ENCODE results near the gene OGDHL.
"Not testable (repeated sequence)": the region's sequence is repeated elsewhere in the genome, so short reads cannot be mapped to it uniquely, and the experiment has no call there.

Gene OGDHL

GRCh38 chr10:49761789-49762565 is at the start of gene OGDHL:
TSS of gene OGDHL (minus strand) at chr10:49762323. CDS start at chr10:49758592, 3,731 bp downstream.
- no peak for DNase-seq

GRCh38 chr10:49803988-49804387 is 41.9 kb upstream of the OGDHL start:
- DNase-seq, result no peak

- DNase-seq, result no peak
Observed at GRCh38 chr10:49798275-49798674, 36.2 kb upstream of the OGDHL start.

DNA sequence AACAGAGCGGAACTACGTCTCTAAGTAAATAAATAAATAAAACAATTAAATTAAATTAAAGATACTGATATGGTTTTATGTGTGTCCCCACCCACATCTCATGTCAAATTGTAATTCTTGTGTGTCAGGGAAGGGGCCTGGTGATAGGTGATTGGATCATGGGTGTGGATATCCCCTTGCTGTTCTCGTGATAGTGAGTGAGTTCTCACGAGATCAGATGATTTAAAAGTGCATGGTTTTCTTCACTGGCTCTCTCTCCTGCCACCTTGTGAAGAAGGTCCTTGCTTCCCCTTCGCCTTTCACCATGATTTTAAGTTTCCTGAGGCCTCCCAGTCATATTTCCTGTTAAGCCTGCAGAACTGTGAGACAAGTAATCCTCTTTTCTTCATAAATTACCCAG is 29.0 kb upstream of the OGDHL start:
- no peak for DNase-seq

GRCh38 chr10:49784681-49785080 is 22.6 kb upstream of the OGDHL start:
- DNase-seq, result no peak

DNA sequence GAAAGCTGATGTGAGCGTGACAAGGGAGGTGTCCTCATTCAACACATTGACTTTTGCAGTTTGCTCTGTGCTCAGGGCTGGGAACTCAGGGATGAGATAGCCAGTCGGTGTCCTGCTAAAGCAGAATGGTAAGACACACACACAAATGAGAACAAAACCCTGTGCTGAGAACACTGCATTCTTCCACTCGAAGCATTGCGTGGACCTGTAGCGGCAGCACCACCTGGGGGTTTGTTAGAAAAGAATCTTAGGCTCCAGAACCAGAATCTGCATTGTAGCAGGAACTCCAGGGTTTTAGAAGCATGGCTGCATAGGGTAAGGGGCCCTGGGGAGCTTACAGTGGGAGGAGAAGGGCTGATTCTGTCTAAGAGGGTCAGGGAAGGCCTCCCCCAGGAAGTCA is 21.5 kb upstream of the OGDHL start:
- DNase-seq, result no peak

DNA sequence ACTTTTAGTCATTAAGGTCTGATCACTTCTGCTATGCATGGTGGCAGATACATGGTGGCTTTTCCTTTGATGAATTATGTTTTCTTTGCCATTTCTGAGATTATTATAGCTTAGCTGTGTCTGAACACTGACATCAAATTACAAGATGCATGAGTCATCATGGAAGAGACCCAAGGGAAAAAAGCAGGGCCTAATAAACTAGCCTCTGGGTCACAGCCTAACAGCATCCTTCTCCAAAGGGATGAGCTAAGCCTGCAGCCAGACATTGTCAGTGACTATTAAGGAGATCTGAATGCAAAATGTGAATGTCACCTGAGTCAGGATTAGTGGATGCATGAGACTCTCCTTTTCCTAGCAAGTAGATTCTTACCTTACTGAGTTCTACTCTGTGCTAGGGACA is 19.1 kb upstream of the OGDHL start:
- no peak for DNase-seq

DNA sequence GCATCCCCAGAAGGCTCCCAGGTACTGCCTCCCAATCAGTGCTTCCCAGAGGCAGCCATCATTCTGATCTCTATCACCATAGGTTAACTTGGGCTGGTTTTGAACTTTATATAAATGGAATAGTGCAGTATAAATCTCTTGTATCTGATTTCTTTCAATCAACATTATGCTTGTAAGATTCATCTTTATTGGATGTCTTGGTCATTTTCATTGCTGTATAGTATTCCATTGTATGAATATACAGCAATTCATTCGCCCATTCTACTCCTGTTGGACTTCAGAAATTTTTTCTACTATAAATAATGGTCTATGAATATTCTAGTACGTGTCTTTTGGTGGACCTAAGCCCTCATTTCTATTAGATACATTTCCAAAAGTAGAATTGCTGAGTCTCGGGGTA is 16.1 kb upstream of the OGDHL start:
- DNase-seq, result no peak

GRCh38 chr10:49776851-49777250 is 14.7 kb upstream of the OGDHL start:
- no peak for DNase-seq

DNA sequence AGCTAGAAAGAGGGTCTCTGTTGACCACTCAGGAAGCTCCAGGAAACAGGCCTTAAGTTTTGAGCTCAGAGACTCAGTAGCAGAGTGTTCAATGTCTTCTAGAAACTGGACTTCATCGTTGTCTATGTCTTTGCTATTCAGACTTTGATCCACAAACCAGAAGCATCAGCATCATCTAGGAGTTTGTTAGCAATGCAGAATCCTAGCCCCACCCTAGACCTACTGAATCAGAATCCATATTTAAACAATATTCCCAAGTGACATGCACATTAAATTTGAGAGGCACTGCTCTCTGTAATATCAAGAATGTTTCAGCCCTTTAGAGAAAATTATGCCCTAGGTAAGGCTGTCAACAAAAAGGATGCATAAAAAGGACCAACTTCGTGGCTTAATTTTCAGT is 12.9 kb upstream of the OGDHL start:
- no peak for DNase-seq

GRCh38 chr10:49772944-49773343 is 10.8 kb upstream of the OGDHL start:
- DNase-seq, result not testable (repeated sequence)

DNA sequence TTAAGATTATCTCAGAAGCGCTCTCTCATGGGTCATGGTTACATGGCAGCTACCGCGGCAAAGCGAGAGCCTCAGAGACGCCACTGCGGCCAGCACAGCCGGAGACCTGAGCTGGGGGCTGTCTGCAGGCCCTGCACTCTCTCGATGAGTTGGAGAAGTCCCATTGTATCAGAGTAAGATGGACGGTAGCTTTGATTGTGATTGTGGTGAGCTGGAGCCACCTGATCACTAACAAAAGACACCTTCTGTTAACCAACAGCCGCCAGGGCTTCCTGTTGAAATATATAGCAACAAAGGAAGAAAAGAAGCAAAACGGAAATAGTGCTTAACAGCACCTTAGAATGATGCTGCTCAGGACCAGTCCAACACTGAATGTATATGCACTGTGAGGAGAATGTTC is 8.9 kb upstream of the OGDHL start:
- DNase-seq, result not testable (repeated sequence)

DNA sequence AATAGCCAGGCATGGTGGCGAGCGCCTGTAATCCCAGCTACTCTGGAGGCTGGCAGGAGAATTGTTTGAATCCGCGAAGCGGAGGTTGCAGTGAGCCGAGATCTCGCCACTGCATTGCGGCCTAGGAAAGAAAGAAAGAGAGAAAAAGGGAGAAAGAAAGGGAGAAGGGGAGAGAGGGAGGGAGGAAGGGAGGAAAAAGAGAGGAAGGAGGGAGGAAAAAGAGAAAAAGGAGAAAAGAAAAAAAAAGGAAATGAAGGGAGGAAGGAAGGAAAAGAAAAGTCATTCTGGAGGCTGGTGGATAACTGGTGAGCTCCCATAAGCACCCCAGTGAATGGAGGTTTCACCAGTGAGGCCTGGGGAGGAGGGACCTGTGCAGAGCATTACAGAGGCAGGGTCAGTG is 7.6 kb upstream of the OGDHL start:
- DNase-seq, result no peak

DNA sequence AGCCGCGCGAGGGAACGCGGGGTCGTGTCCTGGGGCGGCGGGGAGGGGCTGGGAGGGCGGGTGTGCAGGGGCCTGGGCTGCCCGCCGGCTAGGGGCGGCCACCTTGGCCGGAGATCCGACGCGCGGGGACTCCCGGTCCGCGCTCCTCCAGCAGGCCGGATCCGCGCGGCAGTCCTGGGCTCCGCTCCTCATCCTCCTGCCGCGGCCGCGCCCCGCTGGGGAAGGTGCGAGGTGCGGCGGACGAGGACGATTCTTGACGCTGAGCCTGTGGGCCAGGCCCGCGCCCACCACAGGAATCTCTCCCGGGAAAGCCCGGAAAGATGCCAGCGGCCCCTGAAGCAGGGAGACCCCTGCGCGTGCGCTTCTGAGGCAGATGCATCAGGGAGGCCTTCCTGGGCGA is 6.6 kb upstream of the OGDHL start:
- DNase-seq, result no peak

DNA sequence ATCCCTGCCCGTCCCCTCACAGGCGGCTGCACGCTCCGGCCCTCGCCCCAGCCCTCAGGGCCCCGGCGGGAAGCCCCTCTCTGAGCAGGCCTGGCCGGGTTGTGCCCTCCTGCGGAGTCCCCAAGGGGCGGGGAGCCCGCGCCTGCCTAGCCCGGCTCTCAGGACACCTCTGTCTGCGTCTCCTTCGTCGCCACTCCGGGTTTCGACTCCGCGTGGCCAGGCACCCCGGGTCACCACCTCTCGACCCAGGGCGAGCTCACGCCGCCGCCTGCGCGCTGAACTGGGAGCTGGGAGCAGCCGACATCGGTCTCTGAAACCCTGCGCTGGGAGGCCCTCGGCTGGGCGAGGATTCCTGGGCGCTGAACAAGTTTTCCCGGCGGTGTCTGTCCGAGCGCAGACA is 6.2 kb upstream of the OGDHL start:
- no peak for DNase-seq

- no peak for DNase-seq
Observed at GRCh38 chr10:49767752-49768151, 5.6 kb upstream of the OGDHL start.

DNA sequence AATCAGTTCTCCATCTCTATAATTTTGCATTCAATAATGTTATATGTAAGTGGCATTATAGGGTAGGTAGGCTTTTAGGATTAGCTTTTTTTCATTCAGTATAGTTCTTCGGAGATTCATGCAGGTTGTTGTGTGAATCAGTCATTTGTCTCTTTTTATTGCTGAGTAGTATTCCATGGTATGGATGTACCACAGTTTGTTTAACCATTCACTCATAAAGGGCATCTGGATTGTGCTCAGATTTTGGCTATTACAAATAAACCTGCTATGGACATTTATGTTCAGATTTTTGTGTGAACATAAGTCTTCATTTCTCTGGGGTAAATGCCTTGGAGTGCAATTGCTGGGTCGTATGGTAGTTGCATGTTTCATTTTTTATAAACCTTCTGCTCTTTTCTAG is 4.4 kb upstream of the OGDHL start:
- DNase-seq, result no peak

- no peak for DNase-seq
Observed at GRCh38 chr10:49762566-49762877, 399 bp upstream of the OGDHL start.

DNA sequence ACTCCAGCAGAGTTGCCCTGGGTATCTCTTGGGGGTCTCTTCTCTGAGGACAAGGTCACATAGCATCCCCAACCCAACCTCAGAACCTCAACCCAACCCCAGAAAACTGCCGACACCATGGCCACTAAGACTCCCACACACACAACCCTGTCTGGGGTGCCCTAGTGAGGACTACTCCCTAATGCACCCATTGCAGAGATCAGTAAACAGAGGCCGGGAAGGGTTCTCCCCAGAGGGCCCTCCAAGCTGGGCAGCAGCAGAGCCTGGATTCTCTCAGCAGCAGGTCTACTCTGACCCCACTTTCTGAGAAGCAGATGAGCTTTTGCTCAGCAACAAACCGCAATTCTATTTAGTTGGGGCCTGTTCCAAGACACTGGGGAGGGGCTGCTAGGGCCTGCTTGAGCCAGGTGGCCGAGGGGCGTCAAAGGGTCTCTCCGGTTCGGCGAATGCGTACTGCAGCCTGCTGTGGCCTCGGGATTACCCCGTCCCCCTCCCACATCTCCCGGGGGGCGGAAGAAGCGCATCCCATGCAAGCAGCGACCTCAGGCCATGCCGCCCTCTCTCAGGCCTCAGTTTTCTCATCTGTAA is 828 bp downstream of the OGDHL start:
- DNase-seq, result no peak

DNA sequence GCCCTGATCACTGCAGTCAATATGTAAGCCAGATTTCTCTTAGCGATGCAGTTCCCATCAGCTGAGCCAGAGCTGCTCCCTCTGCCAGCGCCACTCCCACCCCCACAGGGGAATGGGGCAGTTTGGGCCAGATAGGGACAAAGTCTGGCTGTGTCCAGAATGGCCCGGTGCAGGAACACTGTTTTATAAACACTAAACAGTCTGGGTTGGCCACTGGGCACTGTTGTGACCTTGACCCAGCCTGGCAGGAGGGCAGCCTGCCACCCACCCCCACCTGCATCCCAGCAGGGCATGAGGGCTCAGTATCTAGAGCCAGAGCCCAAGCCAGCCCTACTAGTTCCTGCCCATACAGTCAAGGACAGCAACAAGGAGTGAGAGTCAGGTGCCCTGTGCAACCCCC is 1.3 kb downstream of the OGDHL start:
- no peak for DNase-seq

- no peak for DNase-seq
Observed at GRCh38 chr10:49759787-49760551, 2.2 kb downstream of the OGDHL start.

DNA sequence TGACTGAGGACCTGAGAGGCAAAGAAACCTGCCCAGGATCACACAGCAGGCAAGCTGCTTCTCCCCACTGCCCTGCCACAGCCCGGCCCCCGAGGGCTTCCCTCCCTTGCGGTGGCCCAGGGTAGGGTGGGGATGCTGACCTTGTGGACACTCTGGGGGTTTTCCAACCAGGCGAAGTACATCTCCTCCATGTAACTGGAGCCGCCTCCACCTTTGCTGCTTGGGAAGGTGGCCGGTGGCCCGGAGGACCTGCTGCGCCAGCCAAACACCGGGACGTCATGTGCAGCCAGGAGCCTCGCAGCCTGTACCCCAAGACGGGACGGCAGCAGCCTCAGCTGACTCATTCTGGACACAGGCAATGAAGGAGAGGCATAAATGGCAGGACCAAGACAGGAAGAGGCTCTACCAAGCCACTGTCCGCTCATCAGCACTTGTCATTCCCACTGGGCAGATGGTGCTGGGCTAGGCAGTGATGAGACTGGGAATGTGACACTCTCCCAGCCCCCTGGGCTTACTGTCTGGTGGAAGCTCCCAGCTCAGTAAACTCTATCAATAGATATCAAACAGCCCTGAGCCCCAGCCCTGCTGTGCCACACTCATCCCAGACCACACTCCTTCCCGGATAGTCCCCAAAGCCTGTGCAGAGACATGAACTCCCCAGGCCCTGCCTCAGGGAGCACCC is 3.7 kb downstream of the OGDHL start:
- no peak for DNase-seq

- DNase-seq, result no peak
Observed at GRCh38 chr10:49756641-49757040, 5.5 kb downstream of the OGDHL start.

DNA sequence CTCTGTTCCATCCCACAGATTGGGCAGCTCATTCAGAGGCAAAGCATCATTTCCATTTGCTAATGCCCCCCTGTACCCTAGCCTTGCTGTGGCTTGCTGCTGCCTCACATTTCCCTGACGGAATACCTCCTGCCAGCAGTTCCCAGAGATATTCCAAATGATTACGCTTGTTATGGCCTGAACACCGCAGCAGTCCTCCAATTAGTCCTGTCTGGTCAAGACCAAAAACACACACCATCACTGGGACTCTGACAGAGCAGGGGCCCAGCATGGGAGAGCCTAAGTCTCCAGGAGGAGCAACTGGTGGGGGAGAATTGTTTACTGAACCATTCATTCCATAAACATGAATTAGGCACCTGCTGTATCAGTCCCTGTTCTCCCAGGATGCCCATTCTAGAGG is 6.1 kb downstream of the OGDHL start:
- no peak for DNase-seq
